Common myeloid progenitor, CD34-positive (primary cell): ENCODE data around the gene TRIM50.
"Not testable (repeated sequence)": the region's sequence is repeated elsewhere in the genome, so short reads cannot be mapped to it uniquely, and the experiment has no call there.

Experiments
- CTCF ChIA-PET: fragments of 350-600 bp; sonication (Branson Sonifier 250); formaldehyde crosslinking; loops from one replicate; lab custom pipeline; 2021; ENCODE audit warnings: antibody characterized with exemption; lab: Charles Lee
- POLR2A ChIA-PET: fragments of 350-600 bp; sonication (Branson Sonifier 250); formaldehyde crosslinking; loops from one replicate; lab custom pipeline; 2021; ENCODE audit warnings: antibody characterized with exemption; lab: Charles Lee
- DNase-seq, 3 donors: peaks; one replicate each; pipeline versions ENCODE4 v3.0.0 to v3.0.0-alpha.2; 2013
- H3K27ac ChIP-seq, 2 experiments: 1 replicate in 1 of 2; 2 replicates in 1 of 2; pipeline ENCODE4 v1.7.0; 2013; ENCODE audit warnings: inconsistent platforms in 2 of 2, low read length in 2 of 2, mild to moderate bottlenecking in 2 of 2, low read depth in 1 of 2, moderate library complexity in 1 of 2; ENCODE audit not compliant: severe bottlenecking in 2 of 2, insufficient read depth in 1 of 2, poor library complexity in 1 of 2
- H3K27me3 ChIP-seq, 5 experiments: replicated peaks in 2 of 5; 1 replicate in 3 of 5; 2 replicates in 2 of 5; pipeline versions ENCODE4 v1.6.1 to v1.7.0; 2013; ENCODE audit warnings: low read length in 4 of 5, mild to moderate bottlenecking in 2 of 5, moderate library complexity in 2 of 5, inconsistent platforms in 1 of 5; ENCODE audit not compliant: insufficient read depth in 5 of 5, control insufficient read depth in 4 of 5
- H3K36me3 ChIP-seq, 4 experiments: 1 replicate in 2 of 4; 2 replicates in 2 of 4; pipeline versions ENCODE4 v1.6.1 to v1.7.0; 2013; ENCODE audit warnings: low read length in 3 of 4, control low read depth in 1 of 4, mild to moderate bottlenecking in 1 of 4; ENCODE audit not compliant: control insufficient read depth in 4 of 4, insufficient read depth in 4 of 4
- H3K4me1 ChIP-seq, 4 experiments: 1 replicate in 3 of 4; 2 replicates in 1 of 4; pipeline versions ENCODE4 v1.6.1 to v1.7.1; 2013; ENCODE audit warnings: low read length in 3 of 4, mild to moderate bottlenecking in 3 of 4, control low read depth in 1 of 4, inconsistent platforms in 1 of 4, moderate library complexity in 1 of 4; ENCODE audit not compliant: control insufficient read depth in 4 of 4, insufficient read depth in 4 of 4; ENCODE audit errors: control extremely low read depth in 1 of 4
- H3K4me3 ChIP-seq, 7 experiments: 1 replicate in 4 of 7; 2 replicates in 3 of 7; pipeline versions ENCODE4 v1.5.1 to v1.7.0; 2013; ENCODE audit warnings: mild to moderate bottlenecking in 7 of 7, low read length in 6 of 7, moderate library complexity in 6 of 7, inconsistent platforms in 2 of 7, low read depth in 2 of 7, control low read depth in 1 of 7; ENCODE audit not compliant: insufficient read depth in 4 of 7, control insufficient read depth in 1 of 7; ENCODE audit errors: extremely low read depth in 1 of 7
- H3K9me3 ChIP-seq, 5 experiments: 1 replicate in 4 of 5; 2 replicates in 1 of 5; pipeline versions ENCODE4 v1.6.1 to v1.7.1; 2013; ENCODE audit warnings: low read length in 4 of 5, mild to moderate bottlenecking in 2 of 5, inconsistent platforms in 1 of 5, low read depth in 1 of 5, moderate library complexity in 1 of 5; ENCODE audit not compliant: control insufficient read depth in 4 of 5, insufficient read depth in 2 of 5; ENCODE audit errors: control extremely low read depth in 1 of 5
- WGBS: methylation state at CpG from one replicate; pipeline ENCODE4 v1.1.5; 2013; ENCODE audit not compliant: insufficient coverage; 5-methylcytosine and 5-hydroxymethylcytosine counted together

TRIM50 gene

DNA sequence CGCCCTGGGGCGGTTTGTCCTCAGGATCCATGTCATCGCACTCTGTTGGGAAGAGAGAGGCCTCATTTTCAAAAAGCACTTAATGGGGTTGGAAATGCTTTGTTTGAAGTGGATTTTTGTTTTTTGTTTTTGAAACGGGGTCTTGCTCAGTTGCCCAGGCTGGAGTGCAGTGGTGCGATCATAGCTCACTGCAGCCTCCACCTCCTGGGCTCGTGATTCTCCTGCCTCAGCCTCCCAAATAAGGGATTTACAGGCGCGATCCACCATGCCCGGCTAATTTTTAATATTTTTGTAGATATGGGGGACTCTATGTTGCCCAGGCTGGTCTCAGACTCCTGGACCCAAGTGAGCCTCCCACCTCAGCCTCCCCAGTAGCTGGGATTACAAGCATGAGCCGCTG lies 814 bp upstream of the TRIM50 start:
- POLR2A ChIA-PET = no interaction called here
- 100% methylated on average over 4 of the region's 10 CpGs for WGBS
- Histone ChIP-seq H3K4me3 (no peak overlapping the region), H3K9me3 (no peaks in the 10 kb centered on the region), H3K27me3 (no peaks in the 10 kb centered on the region), H3K4me1 (peaks cover 0 to 14% (median 11%) of the 10 kb centered on the region in 4 experiments), H3K36me3 (no peaks in the 10 kb centered on the region), H3K27ac (no peak overlapping the region)
- CTCF ChIA-PET = interaction anchor here (1.3 to 1.4 kb wide), 2 partner anchors 13 to 119 kb away, joined by 3 to 6 read pairs; no protein-coding TSS in a partner anchor
- no peak for DNase-seq

DNA sequence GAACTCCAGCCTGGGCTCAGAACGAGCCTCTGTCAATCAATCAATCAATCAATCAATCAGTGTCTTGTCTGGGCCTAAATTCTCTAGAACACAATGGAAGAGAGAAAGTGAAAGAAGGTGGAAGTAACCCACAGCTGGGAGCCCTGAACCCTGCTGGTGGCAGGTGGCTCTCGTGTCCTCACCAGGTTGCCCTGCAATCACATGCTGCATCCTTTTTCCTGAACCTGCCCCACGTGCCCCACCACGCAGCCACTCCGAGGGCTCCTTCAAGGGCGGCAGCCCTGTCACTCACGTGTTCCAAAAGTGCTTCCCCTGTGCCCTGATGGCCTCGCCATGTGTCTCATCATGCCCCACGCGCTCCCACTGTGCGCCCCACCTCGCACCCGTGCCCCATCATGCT lies 433 bp downstream of the TRIM50 start:
- H3K36me3 ChIP-seq, POLR2A ChIA-PET, H3K27ac ChIP-seq, H3K9me3 ChIP-seq, DNase-seq, H3K27me3 ChIP-seq, H3K4me3 ChIP-seq: not testable (repeated sequence)
- WGBS = no CpG with 5 or more reads among the region's 13 CpGs
- H3K4me1 ChIP-seq = peaks cover 0 to 15% (median 12%) of the 10 kb centered on the region in 4 experiments
- CTCF ChIA-PET = interaction anchor here (1.3 kb wide), 1 partner anchor 11 kb away, joined by 3 read pairs; no protein-coding TSS in a partner anchor

DNA sequence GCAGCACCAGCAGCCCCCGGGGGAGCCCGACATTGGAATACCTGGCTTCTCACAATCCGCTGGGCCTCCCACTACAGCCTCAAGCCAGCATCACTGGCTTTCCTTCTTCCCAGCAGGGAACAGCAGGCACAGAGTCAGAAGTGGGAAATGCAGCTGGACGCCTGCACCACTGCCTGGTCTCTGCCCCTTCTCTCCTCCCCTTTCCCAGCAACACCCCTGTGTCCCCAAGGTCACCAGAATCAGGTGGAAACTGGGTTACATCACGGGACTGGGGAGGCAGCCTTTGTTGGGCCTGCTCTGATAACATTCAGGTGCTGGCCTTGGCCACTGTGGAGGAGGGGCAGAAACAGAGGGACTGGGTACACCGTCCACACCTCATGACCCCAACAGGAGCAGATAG lies 2.5 kb downstream of the TRIM50 start:
- POLR2A ChIA-PET, H3K36me3 ChIP-seq, H3K27me3 ChIP-seq, DNase-seq, H3K4me3 ChIP-seq, H3K9me3 ChIP-seq, H3K27ac ChIP-seq: not testable (repeated sequence)
- CTCF ChIA-PET = interaction anchor here (1.7 kb wide), 2 partner anchors 8 to 126 kb away, joined by 5 to 8 read pairs; no protein-coding TSS in a partner anchor
- H3K4me1 ChIP-seq = peaks cover 0 to 14% (median 12%) of the 10 kb centered on the region in 4 experiments
- WGBS = 78% methylated on average over 3 of the region's 6 CpGs

DNA sequence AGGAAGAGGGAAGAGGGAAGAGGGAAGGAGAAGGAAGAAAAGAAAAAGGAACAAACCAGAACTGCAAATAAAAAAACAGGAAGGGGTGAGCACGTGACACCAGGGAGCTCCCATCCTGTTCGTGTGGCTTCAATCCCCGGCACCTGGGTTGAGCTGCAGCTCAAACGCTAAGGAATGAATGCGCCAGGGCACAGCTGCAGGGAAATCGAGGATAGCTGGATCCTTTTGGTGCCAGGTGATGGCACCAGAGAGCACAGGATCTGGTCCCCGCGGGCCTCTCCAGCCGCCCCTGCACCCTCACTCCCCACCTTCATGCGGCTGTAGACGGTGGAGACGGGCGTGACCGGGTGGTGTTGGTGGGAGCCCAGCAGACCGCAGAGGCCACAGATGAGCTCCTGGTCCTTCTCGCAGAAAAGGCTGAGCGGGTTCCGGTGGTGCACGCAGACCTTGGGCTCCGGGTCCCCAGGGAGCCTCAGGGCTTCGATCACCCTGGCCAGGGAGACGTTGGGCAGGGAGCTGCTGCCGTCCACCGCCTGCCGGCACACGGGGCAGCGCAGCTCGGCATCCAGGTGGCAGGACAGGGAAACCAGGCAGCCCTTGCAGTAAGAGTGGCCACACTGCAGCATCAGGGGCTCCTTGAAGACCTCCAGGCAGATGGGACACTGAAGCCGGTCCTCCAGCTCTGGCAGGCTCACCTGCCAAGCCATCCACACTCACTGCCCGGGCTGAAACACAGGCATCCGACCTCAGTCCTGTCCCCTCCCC lies 3.6 kb downstream of the TRIM50 start:
- H3K36me3 ChIP-seq, POLR2A ChIA-PET, H3K27ac ChIP-seq, H3K27me3 ChIP-seq, H3K9me3 ChIP-seq: not testable (repeated sequence)
- H3K4me1 ChIP-seq = peaks cover 0 to 12% (median 10%) of the 10 kb centered on the region in 4 experiments
- DNase-seq = peak; percentile 45 to 72 (median 71)
- 25% methylated on average over 18 of the region's 31 CpGs for WGBS
- CTCF ChIA-PET = interaction anchor here (0.7 to 1.7 kb wide), 8 partner anchors 9 to 381 kb away, joined by 3 to 14 read pairs (median 3); no protein-coding TSS in a partner anchor
- peak overlapping the region in 6 of 7 experiments; percentile 10 to 59 (median 39) for H3K4me3 ChIP-seq

DNA sequence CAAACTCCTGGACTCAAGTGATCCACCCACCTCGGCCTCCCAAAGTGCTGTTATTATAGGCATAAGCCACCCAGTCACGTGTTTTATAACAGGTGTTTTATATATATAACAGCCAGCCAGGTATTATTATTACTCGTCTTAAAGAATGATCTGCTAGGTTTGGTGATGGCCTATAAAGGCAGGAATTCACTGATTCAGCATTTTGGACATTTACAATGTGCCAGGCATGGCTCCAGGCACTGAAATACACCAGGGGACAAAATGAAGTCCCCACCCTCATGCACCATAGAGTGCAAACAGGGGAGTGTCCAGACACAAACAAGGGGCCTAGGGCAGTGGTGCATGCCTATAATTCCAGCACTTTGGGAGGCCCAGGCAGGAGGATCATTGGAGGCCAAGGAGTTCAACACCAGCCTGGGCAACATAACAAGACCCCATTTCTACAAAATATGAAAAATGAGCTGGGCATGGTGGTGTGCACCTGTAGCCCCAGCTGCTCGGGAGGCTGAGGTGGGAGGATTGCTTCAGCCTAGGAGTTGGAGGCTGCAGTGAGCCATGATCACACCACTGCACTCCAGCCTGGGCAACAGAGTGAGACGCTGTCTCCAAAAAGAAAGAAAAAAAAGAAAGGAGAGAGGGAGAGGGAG lies 4.3 kb downstream of the TRIM50 start:
- H3K4me3 ChIP-seq = peak overlapping the region in 6 of 7 experiments; percentile 10 to 59 (median 39)
- POLR2A ChIA-PET, DNase-seq, H3K27me3 ChIP-seq, H3K27ac ChIP-seq, H3K36me3 ChIP-seq, H3K9me3 ChIP-seq: not testable (repeated sequence)
- peaks cover 0 to 12% (median 10%) of the 10 kb centered on the region in 4 experiments for H3K4me1 ChIP-seq
- no CpG with 5 or more reads among the region's 5 CpGs for WGBS
- CTCF ChIA-PET = interaction anchor here (0.7 to 2.4 kb wide), 8 partner anchors 10 to 382 kb away, joined by 3 to 14 read pairs (median 4); no protein-coding TSS in a partner anchor

DNA sequence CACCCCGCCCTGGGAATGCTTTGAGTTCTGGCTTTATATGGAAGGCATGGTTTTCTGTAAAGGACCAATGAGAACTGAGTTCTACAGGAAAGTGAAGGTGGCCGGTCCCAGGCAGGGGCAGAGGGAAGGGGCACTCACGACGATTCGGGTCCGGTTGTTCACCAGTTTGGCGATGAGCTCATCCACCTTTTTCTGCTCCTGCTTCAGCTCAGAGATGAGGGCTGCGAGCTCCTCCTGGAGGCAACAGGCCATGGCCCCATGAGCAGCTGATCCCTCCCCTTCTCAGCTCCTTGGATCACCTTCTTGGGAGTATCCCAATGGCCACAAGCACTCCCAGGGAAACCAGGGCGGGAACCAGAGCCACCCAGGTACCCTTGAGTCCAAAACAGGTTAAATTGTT lies 7.9 kb downstream of the TRIM50 start:
- WGBS = 100% methylated on average over 2 of the region's 9 CpGs
- H3K4me3 ChIP-seq, POLR2A ChIA-PET, H3K9me3 ChIP-seq, DNase-seq, CTCF ChIA-PET, H3K27me3 ChIP-seq, H3K27ac ChIP-seq, H3K36me3 ChIP-seq: not testable (repeated sequence)
- H3K4me1 ChIP-seq = peaks cover 0 to 12% (median 10%) of the 10 kb centered on the region in 4 experiments

DNA sequence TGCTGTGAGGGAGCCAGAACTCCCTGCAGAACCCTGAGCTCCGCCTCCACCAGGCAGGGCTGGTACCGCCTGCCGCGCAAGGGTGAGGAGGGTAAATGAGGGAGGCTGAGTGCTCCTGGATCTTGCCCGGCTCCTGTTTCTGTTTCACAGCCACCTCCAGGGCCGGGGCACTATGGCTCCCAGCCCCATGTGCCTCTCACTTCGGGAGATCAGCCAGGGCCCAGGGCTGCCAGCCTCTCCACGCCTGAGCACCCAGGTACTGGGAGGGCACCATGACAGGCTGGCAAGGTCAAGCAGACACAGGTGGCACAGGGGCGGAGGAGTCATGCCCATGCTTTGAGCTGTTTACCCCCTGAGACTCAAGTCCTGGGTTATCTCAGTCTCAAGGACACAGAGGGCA lies 8.3 kb downstream of the TRIM50 start:
- H3K9me3 ChIP-seq, H3K36me3 ChIP-seq, H3K27ac ChIP-seq, CTCF ChIA-PET, DNase-seq, H3K27me3 ChIP-seq, H3K4me1 ChIP-seq, H3K4me3 ChIP-seq, POLR2A ChIA-PET: not testable (repeated sequence)
- WGBS = 98% methylated on average over 9 of the region's 9 CpGs
